Measurements from ENCODE around the gene ARHGEF4.

ARHGEF4 gene

DNA sequence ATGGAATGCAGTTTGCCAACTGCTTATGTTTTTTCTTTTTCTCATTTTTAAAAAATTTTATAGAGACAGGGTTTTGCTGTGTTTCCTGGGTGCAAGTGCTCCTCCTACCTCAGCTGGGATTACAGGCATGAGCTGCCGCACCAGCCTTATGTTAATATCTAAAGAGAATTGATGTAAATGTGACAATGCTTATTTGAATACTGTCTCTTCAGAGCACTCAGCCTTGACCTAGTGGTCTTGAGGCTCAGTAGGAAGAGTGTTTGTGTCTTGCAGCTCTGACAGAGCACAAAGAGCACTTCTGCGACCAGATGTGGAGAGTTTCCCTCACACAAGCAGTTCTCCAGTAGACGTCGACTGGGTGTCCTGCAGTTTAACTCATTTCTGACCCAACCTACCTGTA, 55.3 kb downstream of the ARHGEF4 start:
- H3F3A ChIP-seq (ENCODE audit: insufficient read depth, low read length): no peaks in the 10 kb centered on the region
- H3K9ac ChIP-seq (ENCODE audit: low read length): no peak overlapping the region
- no peak overlapping the region for H3K27ac ChIP-seq (ENCODE audit: low read length)
- no peaks in the 10 kb centered on the region for H3K79me2 ChIP-seq (ENCODE audit: low read length)
- H3K9me3 ChIP-seq (replicated peaks; ENCODE audit: insufficient read depth, low read length): no peaks in the 10 kb centered on the region
- no peak overlapping the region for H2AFZ ChIP-seq (ENCODE audit: low read length)
- no peaks in the 10 kb centered on the region for H3K9me2 ChIP-seq (replicated peaks; ENCODE audit: insufficient read depth, low read length)
- H3K4me3 ChIP-seq (ENCODE audit: low read length): no peak overlapping the region
- H3K4me2 ChIP-seq (ENCODE audit: low read depth, low read length): no peak overlapping the region
- H3K36me3 ChIP-seq (replicated peaks; ENCODE audit: insufficient read depth, low read length): no peaks in the 10 kb centered on the region
- H4K20me1 ChIP-seq (ENCODE audit: insufficient read depth, low read length): no peaks in the 10 kb centered on the region
- no peak for DNase-seq
- TF ChIP-seq, protein P1, sequence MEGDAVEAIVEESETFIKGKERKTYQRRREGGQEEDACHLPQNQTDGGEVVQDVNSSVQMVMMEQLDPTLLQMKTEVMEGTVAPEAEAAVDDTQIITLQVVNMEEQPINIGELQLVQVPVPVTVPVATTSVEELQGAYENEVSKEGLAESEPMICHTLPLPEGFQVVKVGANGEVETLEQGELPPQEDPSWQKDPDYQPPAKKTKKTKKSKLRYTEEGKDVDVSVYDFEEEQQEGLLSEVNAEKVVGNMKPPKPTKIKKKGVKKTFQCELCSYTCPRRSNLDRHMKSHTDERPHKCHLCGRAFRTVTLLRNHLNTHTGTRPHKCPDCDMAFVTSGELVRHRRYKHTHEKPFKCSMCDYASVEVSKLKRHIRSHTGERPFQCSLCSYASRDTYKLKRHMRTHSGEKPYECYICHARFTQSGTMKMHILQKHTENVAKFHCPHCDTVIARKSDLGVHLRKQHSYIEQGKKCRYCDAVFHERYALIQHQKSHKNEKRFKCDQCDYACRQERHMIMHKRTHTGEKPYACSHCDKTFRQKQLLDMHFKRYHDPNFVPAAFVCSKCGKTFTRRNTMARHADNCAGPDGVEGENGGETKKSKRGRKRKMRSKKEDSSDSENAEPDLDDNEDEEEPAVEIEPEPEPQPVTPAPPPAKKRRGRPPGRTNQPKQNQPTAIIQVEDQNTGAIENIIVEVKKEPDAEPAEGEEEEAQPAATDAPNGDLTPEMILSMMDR (IDR thresholded peaks at IDR 0.05; ENCODE audit: low read length): no peak
- TF ChIP-seq EZH2 (optimal IDR thresholded peaks at IDR 0.05; ENCODE audit: low read depth, low read length) (no peak), EZH2phosphoT487 (IDR thresholded peaks at IDR 0.05; ENCODE audit: low read length) (no peak)
- no peaks in the 10 kb centered on the region for H3K27me3 ChIP-seq (replicated peaks; ENCODE audit: insufficient read depth, low read length)
- no peaks in the 10 kb centered on the region for H3K4me1 ChIP-seq (ENCODE audit: low read length)

DNA sequence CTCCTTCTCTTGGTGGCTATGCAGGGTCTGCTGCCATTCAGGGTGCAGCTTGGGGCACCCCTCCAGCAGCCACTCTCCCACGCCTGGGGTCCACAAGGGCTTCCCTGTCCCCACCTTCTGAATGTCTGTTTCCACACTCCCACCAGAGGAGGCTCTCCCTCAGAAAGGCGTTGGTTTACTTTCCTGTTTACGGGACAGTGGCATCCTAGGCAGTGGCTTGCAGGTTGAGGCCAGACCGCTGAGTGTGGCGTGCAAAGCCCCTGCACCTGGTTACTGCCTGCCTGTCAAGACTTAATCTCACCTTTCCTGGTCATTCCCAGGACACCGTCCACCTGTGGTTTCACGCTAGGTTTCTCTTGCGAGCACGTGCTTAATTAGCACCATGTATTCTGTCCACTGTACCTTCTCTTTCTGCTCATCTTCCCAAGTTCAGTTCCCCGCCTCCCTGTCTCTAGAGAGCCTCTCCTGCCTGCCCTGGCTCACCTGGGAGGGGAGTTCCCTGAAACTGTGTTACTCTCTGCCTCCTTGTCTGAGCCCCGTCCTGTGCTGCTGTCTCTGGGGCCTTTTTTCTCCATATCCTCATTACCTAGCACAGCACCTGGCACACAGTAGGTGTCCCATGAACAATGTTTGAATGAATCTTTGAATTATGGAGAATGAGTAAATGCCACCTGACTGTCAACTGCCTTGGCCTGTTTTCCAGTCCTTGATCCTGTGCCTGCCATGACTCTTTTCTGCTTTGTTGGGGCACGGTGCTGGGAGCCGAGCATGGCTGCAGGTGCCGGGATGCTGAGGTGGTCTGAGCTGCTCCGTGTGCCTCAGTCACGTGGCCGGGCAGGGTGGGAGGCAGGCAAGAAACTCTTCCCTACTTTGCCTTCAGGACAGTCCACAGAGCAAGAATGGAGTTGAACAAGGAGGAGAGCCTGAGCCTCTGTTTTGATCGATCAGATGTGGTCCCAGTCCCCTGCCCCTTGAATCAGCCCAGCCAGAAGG, 56.4 kb downstream of the ARHGEF4 start:
- Histone ChIP-seq H4K20me1 (ENCODE audit: insufficient read depth, low read length) (no peaks in the 10 kb centered on the region), H3K27ac (ENCODE audit: low read length) (no peak overlapping the region), H3K9me2 (replicated peaks; ENCODE audit: insufficient read depth, low read length) (no peaks in the 10 kb centered on the region), H2AFZ (ENCODE audit: low read length) (no peak overlapping the region), H3F3A (ENCODE audit: insufficient read depth, low read length) (no peaks in the 10 kb centered on the region), H3K79me2 (ENCODE audit: low read length) (no peaks in the 10 kb centered on the region), H3K9ac (ENCODE audit: low read length) (no peak overlapping the region), H3K9me3 (replicated peaks; ENCODE audit: insufficient read depth, low read length) (no peaks in the 10 kb centered on the region), H3K4me3 (ENCODE audit: low read length) (no peak overlapping the region), H3K4me1 (ENCODE audit: low read length) (no peaks in the 10 kb centered on the region), H3K4me2 (ENCODE audit: low read depth, low read length) (no peak overlapping the region), H3K27me3 (replicated peaks; ENCODE audit: insufficient read depth, low read length) (no peaks in the 10 kb centered on the region), H3K36me3 (replicated peaks; ENCODE audit: insufficient read depth, low read length) (no peaks in the 10 kb centered on the region)
- no peak for DNase-seq
- TF ChIP-seq, protein P1 (IDR thresholded peaks at IDR 0.05; ENCODE audit: low read length): no peak
- TF ChIP-seq EZH2phosphoT487 (IDR thresholded peaks at IDR 0.05; ENCODE audit: low read length) (no peak), EZH2 (optimal IDR thresholded peaks at IDR 0.05; ENCODE audit: low read depth, low read length) (no peak)

DNA sequence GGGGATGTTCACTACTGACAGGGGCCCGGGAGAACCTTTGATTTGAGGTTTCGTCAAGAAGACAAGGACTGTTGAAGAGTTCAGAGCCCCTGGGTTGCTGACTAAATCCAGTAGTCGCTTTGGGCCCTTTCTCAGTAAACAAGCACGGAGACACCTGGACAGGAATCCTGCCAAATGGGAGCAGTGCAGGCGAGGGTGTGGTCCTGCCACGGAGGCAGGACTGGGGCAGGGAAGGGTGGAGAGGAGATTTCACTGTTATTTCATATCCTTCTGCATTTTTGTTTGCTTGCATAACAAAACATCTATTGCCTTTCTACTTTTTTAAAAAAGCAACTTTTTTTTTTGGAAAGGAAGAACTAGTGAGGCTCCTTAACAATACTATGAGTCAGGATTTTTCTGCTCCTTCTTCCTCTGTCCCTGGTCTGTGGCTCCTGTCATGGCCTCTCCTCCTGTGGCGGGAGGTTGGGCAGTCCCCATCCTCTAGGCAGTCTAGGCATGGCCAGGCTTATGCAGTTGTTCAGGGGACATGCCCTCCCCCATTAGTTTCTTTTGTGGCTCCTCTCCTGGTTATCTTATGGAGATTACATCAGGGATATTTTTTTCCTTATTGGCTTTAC, 57.7 kb downstream of the ARHGEF4 start:
- Histone ChIP-seq H3K4me1 (ENCODE audit: low read length) (no peaks in the 10 kb centered on the region), H3K36me3 (replicated peaks; ENCODE audit: insufficient read depth, low read length) (no peaks in the 10 kb centered on the region), H4K20me1 (ENCODE audit: insufficient read depth, low read length) (no peaks in the 10 kb centered on the region), H3F3A (ENCODE audit: insufficient read depth, low read length) (no peaks in the 10 kb centered on the region), H3K9ac (ENCODE audit: low read length) (no peak overlapping the region), H3K27me3 (replicated peaks; ENCODE audit: insufficient read depth, low read length) (no peaks in the 10 kb centered on the region), H3K4me2 (ENCODE audit: low read depth, low read length) (no peak overlapping the region), H3K79me2 (ENCODE audit: low read length) (no peaks in the 10 kb centered on the region), H3K9me3 (replicated peaks; ENCODE audit: insufficient read depth, low read length) (no peaks in the 10 kb centered on the region), H3K4me3 (ENCODE audit: low read length) (no peak overlapping the region), H2AFZ (ENCODE audit: low read length) (no peak overlapping the region), H3K27ac (ENCODE audit: low read length) (no peak overlapping the region), H3K9me2 (replicated peaks; ENCODE audit: insufficient read depth, low read length) (no peaks in the 10 kb centered on the region)
- no peak for DNase-seq
- TF ChIP-seq EZH2phosphoT487 (IDR thresholded peaks at IDR 0.05; ENCODE audit: low read length) (no peak), EZH2 (optimal IDR thresholded peaks at IDR 0.05; ENCODE audit: low read depth, low read length) (no peak)
- TF ChIP-seq, protein P1 (IDR thresholded peaks at IDR 0.05; ENCODE audit: low read length): no peak
